Measurements from ENCODE around the gene ZYX. TPM values are rescaled to one million over a fixed set of nuclear protein-coding genes. Genes with fewer than 3 reads are reported as not detected.
A peak's percentile ranks its signal among the peaks of the same experiment; 100 is the strongest.

ZYX gene
- total and polyA plus RNA-seq, 12 donors: 48.5 to 152 (median 74.6) TPM

DNA sequence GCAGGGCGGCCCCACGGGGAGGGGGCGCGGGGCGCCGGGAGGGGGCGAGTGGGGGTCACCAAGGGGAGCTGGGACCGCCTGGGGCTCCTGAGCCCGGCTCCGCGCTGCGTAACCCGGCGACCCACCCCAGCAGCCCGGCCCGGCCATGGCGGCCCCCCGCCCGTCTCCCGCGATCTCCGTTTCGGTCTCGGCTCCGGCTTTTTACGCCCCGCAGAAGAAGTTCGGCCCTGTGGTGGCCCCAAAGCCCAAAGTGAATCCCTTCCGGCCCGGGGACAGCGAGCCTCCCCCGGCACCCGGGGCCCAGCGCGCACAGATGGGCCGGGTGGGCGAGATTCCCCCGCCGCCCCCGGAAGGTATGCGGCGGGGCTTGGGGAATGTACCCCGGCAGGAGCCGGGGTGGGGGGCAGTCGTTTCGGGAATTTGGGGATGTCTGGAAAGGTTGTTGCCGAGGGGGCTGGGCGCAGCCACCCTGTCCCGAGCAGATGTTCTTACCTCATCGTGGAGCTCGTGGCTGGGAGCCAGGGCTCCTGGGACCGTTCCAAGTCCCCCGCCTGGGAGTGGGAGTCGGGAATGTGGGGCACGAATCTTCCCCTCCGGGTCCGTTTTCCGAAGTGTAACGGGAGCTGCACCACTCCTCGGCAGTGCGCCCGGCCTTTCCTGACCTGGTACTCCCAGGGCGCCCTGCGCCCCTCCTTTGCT, 431 bp downstream of the ZYX start:
- intact Hi-C loops (cut with DNase I): loop anchor here in 5 of 10 donors (2.0 to 10.0 kb wide), 5 partner anchors 35 to 119 kb away; partner anchors contain the start of gene GSTK1 (in 2 of the 5)
- H3K36me3 ChIP-seq: peaks cover 0 to 42% (median 0%) of the 10 kb centered on the region in 9 donors
- peaks cover 8 to 82% (median 56%) of the 10 kb centered on the region in 9 donors for H3K4me1 ChIP-seq
- 1% methylated on average over 49 to 64 of the region's 64 CpGs for WGBS, 2 donors
- H3K4me3 ChIP-seq: peak overlapping the region; percentile 79 to 100 (median 96)
- TF ChIP-seq, protein P1, sequence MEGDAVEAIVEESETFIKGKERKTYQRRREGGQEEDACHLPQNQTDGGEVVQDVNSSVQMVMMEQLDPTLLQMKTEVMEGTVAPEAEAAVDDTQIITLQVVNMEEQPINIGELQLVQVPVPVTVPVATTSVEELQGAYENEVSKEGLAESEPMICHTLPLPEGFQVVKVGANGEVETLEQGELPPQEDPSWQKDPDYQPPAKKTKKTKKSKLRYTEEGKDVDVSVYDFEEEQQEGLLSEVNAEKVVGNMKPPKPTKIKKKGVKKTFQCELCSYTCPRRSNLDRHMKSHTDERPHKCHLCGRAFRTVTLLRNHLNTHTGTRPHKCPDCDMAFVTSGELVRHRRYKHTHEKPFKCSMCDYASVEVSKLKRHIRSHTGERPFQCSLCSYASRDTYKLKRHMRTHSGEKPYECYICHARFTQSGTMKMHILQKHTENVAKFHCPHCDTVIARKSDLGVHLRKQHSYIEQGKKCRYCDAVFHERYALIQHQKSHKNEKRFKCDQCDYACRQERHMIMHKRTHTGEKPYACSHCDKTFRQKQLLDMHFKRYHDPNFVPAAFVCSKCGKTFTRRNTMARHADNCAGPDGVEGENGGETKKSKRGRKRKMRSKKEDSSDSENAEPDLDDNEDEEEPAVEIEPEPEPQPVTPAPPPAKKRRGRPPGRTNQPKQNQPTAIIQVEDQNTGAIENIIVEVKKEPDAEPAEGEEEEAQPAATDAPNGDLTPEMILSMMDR (IDR thresholded peaks at IDR 0.05): no peak
- DNase-seq (peak; percentile 84 to 86), ATAC-seq (peak in 7 of 8 donors; percentile 1 to 12 (median 8))
- no peaks in the 10 kb centered on the region for H3K27me3 ChIP-seq
- peak overlapping the region; percentile 97 to 100 (median 100) for H3K27ac ChIP-seq
- no peaks in the 10 kb centered on the region for H3K9me3 ChIP-seq

DNA sequence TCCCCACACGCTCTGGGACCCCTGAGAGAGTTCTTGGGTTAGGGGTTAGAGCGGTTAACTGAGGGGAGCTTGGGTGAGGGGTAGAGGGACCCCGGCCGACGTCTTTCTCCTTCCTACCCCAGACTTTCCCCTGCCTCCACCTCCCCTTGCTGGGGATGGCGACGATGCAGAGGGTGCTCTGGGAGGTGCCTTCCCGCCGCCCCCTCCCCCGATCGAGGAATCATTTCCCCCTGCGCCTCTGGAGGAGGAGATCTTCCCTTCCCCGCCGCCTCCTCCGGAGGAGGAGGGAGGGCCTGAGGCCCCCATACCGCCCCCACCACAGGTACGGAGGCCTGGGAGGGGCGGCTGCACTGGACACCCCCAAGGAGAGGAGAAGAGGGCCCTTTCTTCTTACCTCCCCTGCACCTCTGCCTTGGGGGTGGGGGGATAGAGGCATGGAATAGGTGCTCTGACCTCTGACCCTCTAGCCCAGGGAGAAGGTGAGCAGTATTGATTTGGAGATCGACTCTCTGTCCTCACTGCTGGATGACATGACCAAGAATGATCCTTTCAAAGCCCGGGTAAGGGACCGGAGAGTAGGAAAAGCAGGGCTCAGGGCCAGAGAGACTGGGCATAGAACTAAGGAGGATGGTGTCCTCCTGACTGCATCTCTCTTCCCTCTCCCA, 1.1 kb downstream of the ZYX start:
- H3K36me3 ChIP-seq: peaks cover 0 to 49% (median 0%) of the 10 kb centered on the region in 9 donors
- TF ChIP-seq, protein P1 (IDR thresholded peaks at IDR 0.05): no peak
- peaks cover 10 to 82% (median 63%) of the 10 kb centered on the region in 9 donors for H3K4me1 ChIP-seq
- no peaks in the 10 kb centered on the region for H3K27me3 ChIP-seq
- DNase-seq (no peak), ATAC-seq (no peak)
- H3K4me3 ChIP-seq: peak overlapping the region; percentile 79 to 100 (median 96)
- intact Hi-C loops (cut with DNase I): loop anchor here in 4 of 10 donors (5.0 to 10.0 kb wide), 4 partner anchors 35 to 120 kb away; partner anchors contain the start of gene GSTK1 (in 2 of the 4)
- peak overlapping the region; percentile 97 to 100 (median 100) for H3K27ac ChIP-seq
- no peaks in the 10 kb centered on the region for H3K9me3 ChIP-seq
- WGBS, 2 donors: 6 to 14% methylated on average over 19 to 21 of the region's 21 CpGs

DNA sequence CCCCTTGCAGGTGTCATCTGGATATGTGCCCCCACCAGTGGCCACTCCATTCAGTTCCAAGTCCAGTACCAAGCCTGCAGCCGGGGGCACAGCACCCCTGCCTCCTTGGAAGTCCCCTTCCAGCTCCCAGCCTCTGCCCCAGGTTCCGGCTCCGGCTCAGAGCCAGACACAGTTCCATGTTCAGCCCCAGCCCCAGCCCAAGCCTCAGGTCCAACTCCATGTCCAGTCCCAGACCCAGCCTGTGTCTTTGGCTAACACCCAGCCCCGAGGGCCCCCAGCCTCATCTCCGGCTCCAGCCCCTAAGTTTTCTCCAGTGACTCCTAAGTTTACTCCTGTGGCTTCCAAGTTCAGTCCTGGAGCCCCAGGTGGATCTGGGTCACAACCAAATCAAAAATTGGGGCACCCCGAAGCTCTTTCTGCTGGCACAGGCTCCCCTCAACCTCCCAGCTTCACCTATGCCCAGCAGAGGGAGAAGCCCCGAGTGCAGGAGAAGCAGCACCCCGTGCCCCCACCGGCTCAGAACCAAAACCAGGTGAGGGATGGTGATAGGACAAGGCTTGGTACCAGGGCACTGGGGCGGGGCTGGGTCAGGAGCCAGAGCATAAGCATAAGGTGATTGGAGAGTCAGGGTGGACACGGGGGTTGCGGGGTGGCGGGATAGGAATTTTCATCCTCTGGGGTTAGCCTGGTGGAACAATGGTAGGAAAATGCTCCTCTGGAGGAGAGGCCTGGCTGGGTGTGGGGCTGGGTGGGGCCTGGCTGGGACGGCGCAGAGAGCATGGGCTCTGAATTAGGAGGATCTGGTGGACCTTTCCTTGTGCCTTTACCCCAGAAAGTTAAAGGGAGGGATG, 1.9 kb downstream of the ZYX start:
- DNase-seq (no peak), ATAC-seq (no peak)
- Histone ChIP-seq H3K36me3 (peaks cover 0 to 57% (median 2%) of the 10 kb centered on the region in 9 donors), H3K9me3 (no peaks in the 10 kb centered on the region), H3K27me3 (no peaks in the 10 kb centered on the region), H3K4me1 (peaks cover 11 to 82% (median 68%) of the 10 kb centered on the region in 9 donors), H3K4me3 (peak overlapping the region in 9 of 10 donors; percentile 79 to 100 (median 95)), H3K27ac (peak overlapping the region in 9 of 10 donors; percentile 97 to 100 (median 100))
- intact Hi-C loops (cut with DNase I): loop anchor here in 4 of 10 donors (5.0 to 10.0 kb wide), 4 partner anchors 34 to 121 kb away; partner anchors contain the start of gene GSTK1 (in 2 of the 4)
- WGBS, 2 donors: 70% methylated on average over 15 of the region's 15 CpGs
- TF ChIP-seq, protein P1 (IDR thresholded peaks at IDR 0.05): no peak
